HG02798 (cell line): ENCODE measurements around the gene CEP350.
"Not testable (repeated sequence)": the region's sequence is repeated elsewhere in the genome, so short reads cannot be mapped to it uniquely, and the experiment has no call there.

Source experiments
- ATAC-seq: cut with Tn5 transposase; IDR thresholded peaks from one replicate; pipeline ENCODE4 v1.9.1; 2021; ENCODE audit warnings: mild to moderate bottlenecking; ENCODE audit not compliant: unreplicated experiment, poor library complexity

Gene CEP350

GRCh38 chr1:179984101-179984500 lies 29.5 kb downstream of the CEP350 start:
- no peak for ATAC-seq

GRCh38 chr1:179984942-179985341 lies 30.3 kb downstream of the CEP350 start:
- no peak for ATAC-seq

GRCh38 chr1:179990847-179991246 lies 36.2 kb downstream of the CEP350 start:
- ATAC-seq, result no peak

GRCh38 chr1:179995576-179995975 lies 41.0 kb downstream of the CEP350 start:
- ATAC-seq, result no peak

GRCh38 chr1:179996099-179996498 lies 41.5 kb downstream of the CEP350 start:
- ATAC-seq, result peak; percentile 78

GRCh38 chr1:180000575-180000974 lies 46.0 kb downstream of the CEP350 start:
- no peak for ATAC-seq

- no peak for ATAC-seq
Observed at GRCh38 chr1:180002437-180002836, 47.8 kb downstream of the CEP350 start.

GRCh38 chr1:180003026-180003695 lies 48.6 kb downstream of the CEP350 start:
- peak; percentile 91 for ATAC-seq

GRCh38 chr1:180006762-180007161 lies 52.2 kb downstream of the CEP350 start:
- not testable (repeated sequence) for ATAC-seq

GRCh38 chr1:180020017-180020416 lies 65.4 kb downstream of the CEP350 start:
- no peak for ATAC-seq

GRCh38 chr1:180026556-180026955 lies 71.9 kb downstream of the CEP350 start:
- ATAC-seq, result no peak

GRCh38 chr1:180027949-180028445 lies 73.4 kb downstream of the CEP350 start:
- no peak for ATAC-seq

GRCh38 chr1:180028864-180029263 lies 74.3 kb downstream of the CEP350 start:
- ATAC-seq, result no peak

GRCh38 chr1:180029524-180030135 lies 75.0 kb downstream of the CEP350 start:
- no peak for ATAC-seq

- no peak for ATAC-seq
Observed at GRCh38 chr1:180031664-180032063, 77.1 kb downstream of the CEP350 start.

- ATAC-seq, result no peak
Observed at GRCh38 chr1:180033390-180033789, 78.8 kb downstream of the CEP350 start.

- no peak for ATAC-seq
Observed at GRCh38 chr1:180040034-180040433, 85.4 kb downstream of the CEP350 start.

GRCh38 chr1:180041582-180041981 lies 87.0 kb downstream of the CEP350 start:
- no peak for ATAC-seq

GRCh38 chr1:180042988-180043622 lies 88.5 kb downstream of the CEP350 start:
- no peak for ATAC-seq

- no peak for ATAC-seq
Observed at GRCh38 chr1:180043785-180044184, 89.2 kb downstream of the CEP350 start.

- no peak for ATAC-seq
Observed at GRCh38 chr1:180046674-180047073, 92.1 kb downstream of the CEP350 start.
